Calu3 (cell line): ENCODE measurements around the gene SLC26A3. TPM values are rescaled to one million over a fixed set of nuclear protein-coding genes. Genes with fewer than 3 reads are reported as not detected.

Source experiments
- BruUV-seq: library from RNA; stranded (reverse); fragments of 400-500 nt; replicated peaks from 2 replicates; lab custom pipeline; 2021; lab: Mats Ljungman, UMichigan
- CTCF ChIA-PET: fragments of 300-600 bp; sonication (Branson Sonifier 250); formaldehyde crosslinking; loops from one replicate; lab custom pipeline; 2022; ENCODE audit warnings: antibody characterized with exemption; lab: Charles Lee
- DNase-seq: peaks from one replicate; pipeline ENCODE4 v3.0.0; 2022
- H3K27ac Mint-ChIP-seq: one replicate; pipeline ENCODE4 v1.8.0; 2022; ENCODE audit warnings: mixed read lengths; ENCODE audit not compliant: unreplicated experiment
- H3K27me3 Mint-ChIP-seq: one replicate; pipeline ENCODE4 v1.8.0; 2022; ENCODE audit warnings: mixed read lengths; ENCODE audit not compliant: unreplicated experiment
- H3K36me3 Mint-ChIP-seq: one replicate; pipeline ENCODE4 v1.8.0; 2022; ENCODE audit warnings: mild to moderate bottlenecking, moderate library complexity, mixed read lengths; ENCODE audit not compliant: insufficient read depth, unreplicated experiment
- H3K4me1 Mint-ChIP-seq: one replicate; pipeline ENCODE4 v1.8.0; 2022; ENCODE audit warnings: mild to moderate bottlenecking, low read depth, mixed read lengths; ENCODE audit not compliant: unreplicated experiment
- H3K4me3 Mint-ChIP-seq: one replicate; pipeline ENCODE4 v1.8.0; 2022; ENCODE audit warnings: mild to moderate bottlenecking, low read depth, moderate library complexity, mixed read lengths; ENCODE audit not compliant: unreplicated experiment
- H3K9me3 Mint-ChIP-seq: one replicate; pipeline ENCODE4 v1.8.0; 2022; ENCODE audit warnings: low read depth, mixed read lengths; ENCODE audit not compliant: unreplicated experiment
- intact Hi-C: fragments of 100-400 bp; cut with micrococcal nuclease; formaldehyde crosslinking; loops from one replicate; pipeline ENCODE4 v1.10.0; 2022; ENCODE audit not compliant: unreplicated experiment
- total RNA-seq: library from RNA; stranded (reverse); gene quantifications from 2 replicates; pipeline ENCODE4 v1.2.3, GENCODE V29; 2022
- TF ChIP-seq, protein P1 (sequence below): fragments of 200-600 bp; IDR thresholded peaks from one replicate; pipeline ENCODE4 v1.8.0; 2022; ENCODE audit warnings: antibody characterized with exemption; ENCODE audit not compliant: unreplicated experiment

Gene SLC26A3
- total RNA-seq, 1 experiment from 2014 or later, result not detected

GRCh38 chr7:107810626-107811025, 7.6 kb upstream of the SLC26A3 start:
- Mint-ChIP-seq H3K27ac (no peak overlapping the region), H3K4me3 (no peak overlapping the region), H3K9me3 (no peaks in the 10 kb centered on the region), H3K36me3 (no peaks in the 10 kb centered on the region), H3K4me1 (no peaks in the 10 kb centered on the region), H3K27me3 (no peaks in the 10 kb centered on the region)
- no TSS peak for BruUV-seq
- TF ChIP-seq, protein P1, sequence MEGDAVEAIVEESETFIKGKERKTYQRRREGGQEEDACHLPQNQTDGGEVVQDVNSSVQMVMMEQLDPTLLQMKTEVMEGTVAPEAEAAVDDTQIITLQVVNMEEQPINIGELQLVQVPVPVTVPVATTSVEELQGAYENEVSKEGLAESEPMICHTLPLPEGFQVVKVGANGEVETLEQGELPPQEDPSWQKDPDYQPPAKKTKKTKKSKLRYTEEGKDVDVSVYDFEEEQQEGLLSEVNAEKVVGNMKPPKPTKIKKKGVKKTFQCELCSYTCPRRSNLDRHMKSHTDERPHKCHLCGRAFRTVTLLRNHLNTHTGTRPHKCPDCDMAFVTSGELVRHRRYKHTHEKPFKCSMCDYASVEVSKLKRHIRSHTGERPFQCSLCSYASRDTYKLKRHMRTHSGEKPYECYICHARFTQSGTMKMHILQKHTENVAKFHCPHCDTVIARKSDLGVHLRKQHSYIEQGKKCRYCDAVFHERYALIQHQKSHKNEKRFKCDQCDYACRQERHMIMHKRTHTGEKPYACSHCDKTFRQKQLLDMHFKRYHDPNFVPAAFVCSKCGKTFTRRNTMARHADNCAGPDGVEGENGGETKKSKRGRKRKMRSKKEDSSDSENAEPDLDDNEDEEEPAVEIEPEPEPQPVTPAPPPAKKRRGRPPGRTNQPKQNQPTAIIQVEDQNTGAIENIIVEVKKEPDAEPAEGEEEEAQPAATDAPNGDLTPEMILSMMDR, result no peak
- intact Hi-C loops, result no loop called here
- no peak for DNase-seq
- CTCF ChIA-PET, result no interaction called here

- DNase-seq, result no peak
- no peak overlapping the region for H3K27ac Mint-ChIP-seq
- H3K9me3 Mint-ChIP-seq, result no peaks in the 10 kb centered on the region
- BruUV-seq, result no TSS peak
- no peaks in the 10 kb centered on the region for H3K4me1 Mint-ChIP-seq
- TF ChIP-seq, protein P1, result no peak
- H3K36me3 Mint-ChIP-seq, result no peaks in the 10 kb centered on the region
- no peak overlapping the region for H3K4me3 Mint-ChIP-seq
- CTCF ChIA-PET, result no interaction called here
- peaks cover 10% of the 10 kb centered on the region for H3K27me3 Mint-ChIP-seq
- intact Hi-C loops, result no loop called here
Measured at GRCh38 chr7:107809179-107809578, 6.2 kb upstream of the SLC26A3 start.

DNA sequence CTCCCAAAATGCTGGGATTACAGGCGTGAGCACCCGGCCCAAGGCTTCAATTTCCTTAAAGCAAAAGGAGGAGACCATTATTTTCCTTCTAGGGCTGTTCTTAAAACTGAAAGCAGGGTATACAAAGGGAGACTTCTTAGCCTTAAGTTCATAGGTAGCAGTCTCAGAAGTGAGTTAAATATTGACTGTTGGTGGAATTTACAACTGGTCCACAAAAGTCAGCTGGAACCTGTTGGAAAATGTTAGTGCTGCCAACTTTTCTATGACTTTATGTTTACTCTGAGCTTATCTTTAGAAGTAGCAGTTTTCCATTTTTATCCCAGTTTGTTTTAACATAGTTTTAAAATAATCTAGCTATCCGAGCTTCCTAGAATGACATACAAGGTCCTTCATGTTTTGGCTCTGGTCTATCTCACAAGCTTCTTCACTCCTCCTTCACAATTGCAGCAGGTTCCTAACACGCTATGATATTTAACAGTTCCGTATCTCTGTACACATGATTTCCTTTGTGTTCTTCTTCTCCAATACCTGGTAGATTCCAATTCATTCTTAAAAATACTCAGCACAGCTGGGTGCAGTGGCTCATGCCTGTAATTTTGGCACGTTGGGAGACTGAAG, 3.3 kb downstream of the SLC26A3 start:
- Mint-ChIP-seq H3K36me3 (no peaks in the 10 kb centered on the region), H3K27ac (no peak overlapping the region), H3K27me3 (peaks cover 46% of the 10 kb centered on the region), H3K9me3 (no peaks in the 10 kb centered on the region), H3K4me1 (no peaks in the 10 kb centered on the region), H3K4me3 (no peak overlapping the region)
- no peak for DNase-seq
- BruUV-seq, result no TSS peak
- TF ChIP-seq, protein P1, result no peak
- intact Hi-C loops, result no loop called here
- CTCF ChIA-PET, result no interaction called here

DNA sequence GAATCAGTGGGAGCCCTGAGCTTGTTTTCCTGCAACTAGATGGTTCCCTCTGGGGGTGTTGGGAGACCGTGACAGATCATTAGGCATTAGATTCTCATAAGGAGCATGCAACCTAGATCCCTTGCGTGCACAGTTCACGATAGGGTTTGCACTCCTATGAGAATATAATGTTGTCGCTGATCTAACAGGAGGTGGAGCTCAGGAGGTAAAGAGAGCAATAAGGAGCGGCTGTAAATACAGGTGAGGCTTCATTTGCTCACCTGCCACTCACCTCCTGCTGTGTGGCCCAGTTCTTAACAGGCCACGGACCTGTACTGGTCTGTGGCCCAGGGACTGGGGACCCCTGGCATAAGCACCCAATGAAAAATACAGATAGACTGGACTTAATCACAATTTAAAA, 10.7 kb downstream of the SLC26A3 start:
- DNase-seq, result no peak
- H3K4me1 Mint-ChIP-seq, result no peaks in the 10 kb centered on the region
- intact Hi-C loops, result no loop called here
- H3K27me3 Mint-ChIP-seq, result peaks cover 21% of the 10 kb centered on the region
- H3K36me3 Mint-ChIP-seq, result no peaks in the 10 kb centered on the region
- H3K9me3 Mint-ChIP-seq, result no peaks in the 10 kb centered on the region
- H3K4me3 Mint-ChIP-seq, result no peak overlapping the region
- H3K27ac Mint-ChIP-seq, result no peak overlapping the region
- CTCF ChIA-PET, result interaction anchor here (0.6 kb wide), 1 partner anchor 413 kb away, joined by 3 read pairs; no protein-coding TSS in a partner anchor
- TF ChIP-seq, protein P1, result no peak
- BruUV-seq, result no TSS peak
